ENCODE measurements around the gene LRSAM1.
A peak's percentile ranks its signal among the peaks of the same experiment; 100 is the strongest.
"Not testable (repeated sequence)": the region's sequence is repeated elsewhere in the genome, so short reads cannot be mapped to it uniquely, and the experiment has no call there.

Gene LRSAM1

GRCh38 chr9:127455324-127455992, 4.1 kb downstream of the LRSAM1 start:
- peak in 10 of 51 donors; percentile 3 to 28 (median 14) for DNase-seq

GRCh38 chr9:127457191-127457878, 6.0 kb downstream of the LRSAM1 start:
- DNase-seq = no peak

GRCh38 chr9:127458921-127459320, 7.6 kb downstream of the LRSAM1 start:
- no peak for DNase-seq

GRCh38 chr9:127463382-127463781, 12.1 kb downstream of the LRSAM1 start:
- DNase-seq = no peak

GRCh38 chr9:127463911-127464310, 12.6 kb downstream of the LRSAM1 start:
- DNase-seq = peak in 1 of 51 donors; percentile 23

- DNase-seq = not testable (repeated sequence)
Measured at GRCh38 chr9:127466407-127466917, 15.2 kb downstream of the LRSAM1 start.

- no peak for DNase-seq
Measured at GRCh38 chr9:127467621-127468020, 16.3 kb downstream of the LRSAM1 start.

GRCh38 chr9:127470662-127471061, 19.4 kb downstream of the LRSAM1 start:
- no peak for DNase-seq

GRCh38 chr9:127473501-127473900, 22.2 kb downstream of the LRSAM1 start:
- DNase-seq = no peak

- DNase-seq = no peak
Measured at GRCh38 chr9:127473932-127474331, 22.6 kb downstream of the LRSAM1 start.

- DNase-seq = no peak
Measured at GRCh38 chr9:127474592-127474991, 23.3 kb downstream of the LRSAM1 start.

GRCh38 chr9:127479507-127480081, 28.3 kb downstream of the LRSAM1 start:
- DNase-seq = no peak

- no peak for DNase-seq
Measured at GRCh38 chr9:127482662-127483061, 31.4 kb downstream of the LRSAM1 start.

GRCh38 chr9:127485995-127486394, 34.7 kb downstream of the LRSAM1 start:
- DNase-seq = no peak

- DNase-seq = no peak
Measured at GRCh38 chr9:127488946-127489345, 37.6 kb downstream of the LRSAM1 start.

- DNase-seq = no peak
Measured at GRCh38 chr9:127489471-127490115, 38.3 kb downstream of the LRSAM1 start.

- DNase-seq = no peak
Measured at GRCh38 chr9:127490535-127491230, 39.4 kb downstream of the LRSAM1 start.

GRCh38 chr9:127491516-127491915, 40.2 kb downstream of the LRSAM1 start:
- DNase-seq = no peak

- peak in 2 of 51 donors; percentile 5 to 9 for DNase-seq
Measured at GRCh38 chr9:127492616-127493015, 41.3 kb downstream of the LRSAM1 start.

GRCh38 chr9:127493592-127494303, 42.4 kb downstream of the LRSAM1 start:
- no peak for DNase-seq

- DNase-seq = no peak
Measured at GRCh38 chr9:127494304-127494702, 43.0 kb downstream of the LRSAM1 start.
